Tibial nerve (tissue), 4 donors: ENCODE data around the gene NPFFR1.

ENCODE experiments used
- EP300 ChIP-seq, 2 donors: sonication (generic); formaldehyde crosslinking; IDR thresholded peaks; one replicate each; pipeline ENCODE4 v1.6.1; 2017; ENCODE audit warnings: antibody characterized with exemption in 2 of 2, mild to moderate bottlenecking in 1 of 2
- TF ChIP-seq, protein P1 (sequence below), 5 experiments: fragments of 200-600 bp in 3 of 5; fragments of 450-650 bp in 2 of 5; sonication (generic) in 3 of 5; IDR thresholded peaks; one replicate each; pipeline ENCODE4 v1.5.1; 2016 to 2019; ENCODE audit warnings: antibody characterized with exemption in 5 of 5, mild to moderate bottlenecking in 3 of 5, moderate library complexity in 2 of 5

DNA sequence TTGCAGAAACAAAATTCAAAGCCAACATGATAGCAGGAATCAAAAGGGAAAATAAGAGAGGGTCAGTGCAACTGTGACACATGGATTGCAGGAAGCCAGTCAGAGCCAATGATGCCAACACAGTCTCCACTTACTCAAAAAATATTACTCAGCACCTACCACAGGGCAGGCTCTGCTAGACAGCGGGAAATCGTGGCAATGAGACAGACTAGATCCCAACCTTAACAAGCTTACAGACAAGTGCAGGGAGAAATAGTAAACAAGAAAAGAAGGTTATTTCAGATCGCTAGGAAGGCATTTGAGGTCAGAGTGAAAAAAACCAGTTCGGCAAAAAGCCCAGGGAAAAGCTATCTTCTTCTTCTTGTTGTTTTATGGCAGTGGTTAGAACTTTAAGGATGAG is 45.2 kb upstream of the NPFFR1 start:
- no peak for TF ChIP-seq EP300 (IDR thresholded peaks at IDR 0.05)
- TF ChIP-seq, protein P1, sequence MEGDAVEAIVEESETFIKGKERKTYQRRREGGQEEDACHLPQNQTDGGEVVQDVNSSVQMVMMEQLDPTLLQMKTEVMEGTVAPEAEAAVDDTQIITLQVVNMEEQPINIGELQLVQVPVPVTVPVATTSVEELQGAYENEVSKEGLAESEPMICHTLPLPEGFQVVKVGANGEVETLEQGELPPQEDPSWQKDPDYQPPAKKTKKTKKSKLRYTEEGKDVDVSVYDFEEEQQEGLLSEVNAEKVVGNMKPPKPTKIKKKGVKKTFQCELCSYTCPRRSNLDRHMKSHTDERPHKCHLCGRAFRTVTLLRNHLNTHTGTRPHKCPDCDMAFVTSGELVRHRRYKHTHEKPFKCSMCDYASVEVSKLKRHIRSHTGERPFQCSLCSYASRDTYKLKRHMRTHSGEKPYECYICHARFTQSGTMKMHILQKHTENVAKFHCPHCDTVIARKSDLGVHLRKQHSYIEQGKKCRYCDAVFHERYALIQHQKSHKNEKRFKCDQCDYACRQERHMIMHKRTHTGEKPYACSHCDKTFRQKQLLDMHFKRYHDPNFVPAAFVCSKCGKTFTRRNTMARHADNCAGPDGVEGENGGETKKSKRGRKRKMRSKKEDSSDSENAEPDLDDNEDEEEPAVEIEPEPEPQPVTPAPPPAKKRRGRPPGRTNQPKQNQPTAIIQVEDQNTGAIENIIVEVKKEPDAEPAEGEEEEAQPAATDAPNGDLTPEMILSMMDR (IDR thresholded peaks at IDR 0.05) = no peak
